OCI-LY1 (cell line): ENCODE measurements around the gene NLRP1.

Experiments used
- CTCF ChIP-seq: fragments of 200-600 bp; sonication (generic), shearing (Covaris generic); IDR thresholded peaks from 2 replicates; pipeline ENCODE4 v1.5.1; 2017; ENCODE audit warnings: mild to moderate bottlenecking, antibody characterized with exemption, low read length, moderate library complexity, mixed read lengths
- EZH2 ChIP-seq: fragments of 200-600 bp; sonication (generic), shearing (Covaris generic); IDR thresholded peaks from 2 replicates; pipeline ENCODE4 v1.8.0; 2017; ENCODE audit warnings: borderline replicate concordance, mixed run types, mild to moderate bottlenecking, antibody characterized with exemption, low read length, moderate library complexity, mixed read lengths

GRCh38 chr17:5592382-5592781 is 8.1 kb upstream of the NLRP1 start:
- TF ChIP-seq CTCF (peak; percentile 66; the same call in 1 of the 2 replicates), EZH2 (no peak)
